GM21367 (cell line): ENCODE data around the gene LRRC23.
"Not testable (repeated sequence)": the region's sequence is repeated elsewhere in the genome, so short reads cannot be mapped to it uniquely, and the experiment has no call there.

Source experiments
- ATAC-seq: cut with Tn5 transposase; IDR thresholded peaks from one replicate; pipeline ENCODE4 v1.9.1; 2021; ENCODE audit not compliant: unreplicated experiment

LRRC23 gene

GRCh38 chr12:6899837-6900519 is 4.6 kb upstream of the LRRC23 start:
- no peak for ATAC-seq

GRCh38 chr12:6902448-6902847 is 2.2 kb upstream of the LRRC23 start:
- no peak for ATAC-seq

GRCh38 chr12:6903722-6904121 is 900 bp upstream of the LRRC23 start:
- ATAC-seq: no peak

- no peak for ATAC-seq
Observed at GRCh38 chr12:6905414-6906040, 905 bp downstream of the LRRC23 start.

GRCh38 chr12:6908141-6908540 is 3.5 kb downstream of the LRRC23 start:
- not testable (repeated sequence) for ATAC-seq

- no peak for ATAC-seq
Observed at GRCh38 chr12:6909421-6910145, 5.0 kb downstream of the LRRC23 start.

GRCh38 chr12:6912164-6912935 is 7.7 kb downstream of the LRRC23 start:
- no peak for ATAC-seq

GRCh38 chr12:6914246-6914946 is 9.8 kb downstream of the LRRC23 start, which contains the start of gene ENO2:
Gene ENO2, plus strand, starts transcription at chr12:6914580. Its CDS starts 1,253 bp downstream, at chr12:6915833.
- no peak for ATAC-seq

GRCh38 chr12:6914947-6915788 is 10.5 kb downstream of the LRRC23 start:
- no peak for ATAC-seq

- ATAC-seq: no peak
Observed at GRCh38 chr12:6915789-6916285, 11.2 kb downstream of the LRRC23 start.

GRCh38 chr12:6916426-6917200 is 12.0 kb downstream of the LRRC23 start:
- no peak for ATAC-seq

GRCh38 chr12:6917491-6918231 is 13.0 kb downstream of the LRRC23 start:
- ATAC-seq: no peak

- ATAC-seq: no peak
Observed at GRCh38 chr12:6919588-6919987, 15.0 kb downstream of the LRRC23 start.

GRCh38 chr12:6921539-6921938 is 16.9 kb downstream of the LRRC23 start:
- ATAC-seq: no peak

GRCh38 chr12:6921996-6922946 is 17.6 kb downstream of the LRRC23 start:
- ATAC-seq: no peak

GRCh38 chr12:6923003-6923732 is 18.5 kb downstream of the LRRC23 start:
- no peak for ATAC-seq
